GM23248 (cell line): ENCODE measurements around the gene TELO2. TPM values are rescaled to one million over a fixed set of nuclear protein-coding genes. Genes with fewer than 3 reads are reported as not detected.

Experiments used
- DNase-seq: peaks from one replicate; pipeline ENCODE4 v3.0.0-alpha.2; 2015
- H2AFZ ChIP-seq: fragments of 200-600 bp; sonication (generic); 2 replicates; pipeline ENCODE4 v1.6.1; 2016; ENCODE audit warnings: antibody characterized with exemption
- H3F3A ChIP-seq: fragments of 200-600 bp; sonication (generic); 2 replicates; pipeline ENCODE4 v1.6.1; 2016; ENCODE audit warnings: mild to moderate bottlenecking, antibody characterized with exemption, mixed run types; ENCODE audit not compliant: insufficient read depth
- H3K27ac ChIP-seq: fragments of 200-600 bp; sonication (generic); 2 replicates; pipeline ENCODE4 v1.5.1; 2016; ENCODE audit warnings: mild to moderate bottlenecking
- H3K27me3 ChIP-seq: fragments of 200-600 bp; sonication (generic); replicated peaks from 2 replicates; pipeline ENCODE4 v1.6.1; 2016; ENCODE audit warnings: mild to moderate bottlenecking; ENCODE audit not compliant: insufficient read depth
- H3K36me3 ChIP-seq: fragments of 200-600 bp; sonication (generic); 2 replicates; pipeline ENCODE4 v1.6.1; 2016; ENCODE audit warnings: low read depth, mild to moderate bottlenecking
- H3K4me1 ChIP-seq: fragments of 200-600 bp; sonication (generic); 2 replicates; pipeline ENCODE4 v1.6.1; 2016; ENCODE audit warnings: mild to moderate bottlenecking; ENCODE audit not compliant: insufficient read depth
- H3K4me2 ChIP-seq: fragments of 200-600 bp; sonication (generic); one replicate; pipeline ENCODE4 v1.6.1; 2016; ENCODE audit warnings: mild to moderate bottlenecking; ENCODE audit not compliant: unreplicated experiment
- H3K4me3 ChIP-seq: fragments of 200-600 bp; sonication (generic); 2 replicates; pipeline ENCODE4 v1.5.1; 2016; ENCODE audit warnings: mild to moderate bottlenecking
- H3K79me2 ChIP-seq: fragments of 200-600 bp; sonication (generic); 2 replicates; pipeline ENCODE4 v1.6.1; 2016; ENCODE audit warnings: mild to moderate bottlenecking; ENCODE audit not compliant: insufficient read depth
- H3K9ac ChIP-seq: fragments of 200-600 bp; sonication (generic); 2 replicates; pipeline ENCODE4 v1.6.1; 2016; ENCODE audit warnings: mild to moderate bottlenecking
- H3K9me2 ChIP-seq: fragments of 200-600 bp; sonication (generic); 2 replicates; pipeline ENCODE4 v1.6.1; 2016; ENCODE audit warnings: mixed run types, mild to moderate bottlenecking, moderate library complexity; ENCODE audit not compliant: insufficient read depth
- H3K9me3 ChIP-seq: fragments of 200-600 bp; sonication (generic); one replicate; pipeline ENCODE4 v1.6.1; 2017; ENCODE audit warnings: low read depth
- H4K20me1 ChIP-seq: fragments of 200-600 bp; sonication (generic); 2 replicates; pipeline ENCODE4 v1.6.0; 2016; ENCODE audit not compliant: insufficient read depth
- EZH2 ChIP-seq: fragments of 200-600 bp; sonication (generic); IDR thresholded peaks from 2 replicates; pipeline ENCODE4 v1.6.1; 2018; ENCODE audit warnings: antibody characterized with exemption, mild to moderate bottlenecking; ENCODE audit not compliant: insufficient read depth, poor library complexity, severe bottlenecking
- EZH2phosphoT487 ChIP-seq: fragments of 200-600 bp; sonication (generic); IDR thresholded peaks from 2 replicates; pipeline ENCODE4 v1.6.1; 2018; ENCODE audit warnings: antibody characterized with exemption, moderate library complexity, mild to moderate bottlenecking, low read depth; ENCODE audit not compliant: insufficient read depth
- WGBS, 2 experiments: methylation state at CpG; one replicate each; pipeline ENCODE4 v1.1.6; 2015 to 2017; ENCODE audit warnings: low lambda C conversion rate in 2 of 2, low coverage in 1 of 2; ENCODE audit errors: missing lambda C conversion rate in 2 of 2; 5-methylcytosine and 5-hydroxymethylcytosine counted together
- in situ Hi-C: fragments of 300-500 bp; cut with MboI; formaldehyde crosslinking; loops from 2 replicates; pipeline ENCODE4 v1.15.0; 2020
- polyA plus RNA-seq: library from polyadenylated mRNA; unstranded; fragments of >200 nt; fragmentation: Nextera tagmentation; extraction: Ambion mirVana; gene quantifications from 2 replicates; pipeline ENCODE4 v1.2.1, GENCODE V29; 2016
- total RNA-seq: library from RNA; depleted of rRNA; stranded (reverse); fragments of >200 nt; shearing (Covaris generic); gene quantifications from 2 replicates; pipeline ENCODE4 v1.2.3, GENCODE V29; 2014

TELO2 gene
- total and polyA plus RNA-seq, 2 experiments from 2014 or later = 29.3 to 30.5 TPM

DNA sequence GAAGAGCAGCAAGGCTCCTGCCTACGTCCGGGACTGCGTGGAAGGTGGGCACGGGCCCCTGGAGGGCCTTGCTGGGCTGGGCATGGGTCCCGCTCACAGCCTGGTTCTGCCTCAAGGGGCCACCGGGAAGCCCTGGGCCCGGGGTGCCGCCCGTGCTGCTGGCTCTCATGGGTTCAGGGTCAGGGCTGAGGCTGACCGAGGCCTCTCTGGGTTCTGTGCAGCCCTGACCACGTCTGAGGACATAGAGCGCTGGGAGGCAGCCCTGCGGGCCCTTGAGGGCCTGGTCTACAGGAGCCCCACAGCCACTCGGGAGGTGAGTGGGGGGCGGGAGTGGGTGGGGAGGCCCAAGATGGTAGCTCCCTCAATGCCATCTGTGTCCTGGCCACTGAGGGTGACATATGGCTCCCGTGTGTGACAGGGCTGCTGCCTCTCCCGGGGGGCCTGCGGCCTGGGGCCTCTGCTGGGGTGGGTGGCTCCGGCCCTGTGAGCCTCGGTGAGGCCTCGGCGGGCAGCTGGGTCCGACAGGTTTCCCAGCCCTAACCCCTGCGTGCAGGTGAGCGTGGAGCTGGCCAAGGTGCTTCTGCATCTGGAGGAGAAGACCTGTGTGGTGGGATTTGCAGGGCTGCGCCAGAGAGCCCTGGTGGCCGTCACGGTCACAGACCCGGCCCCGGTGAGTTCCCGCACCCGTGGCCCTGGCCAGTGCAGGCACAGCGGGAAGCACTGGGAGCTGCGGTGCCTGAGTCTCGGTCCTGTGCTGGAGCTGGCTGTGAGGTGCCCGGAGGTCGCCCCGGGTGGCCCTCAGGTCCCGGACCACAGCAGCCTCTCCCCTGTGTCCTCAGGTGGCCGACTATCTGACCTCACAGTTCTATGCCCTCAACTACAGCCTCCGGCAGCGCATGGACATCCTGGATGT, 9.2 kb downstream of the TELO2 start:
- Histone ChIP-seq H3K9ac (no peak overlapping the region), H4K20me1 (no peaks in the 10 kb centered on the region), H3K9me2 (no peaks in the 10 kb centered on the region), H3K79me2 (no peaks in the 10 kb centered on the region), H3K9me3 (no peaks in the 10 kb centered on the region), H3K27ac (no peak overlapping the region), H3K4me2 (no peak overlapping the region), H2AFZ (no peak overlapping the region), H3K36me3 (peaks cover 7% of the 10 kb centered on the region; the same call in 1 of the 2 replicates), H3K27me3 (no peaks in the 10 kb centered on the region), H3K4me1 (no peaks in the 10 kb centered on the region), H3K4me3 (no peak overlapping the region), H3F3A (no peaks in the 10 kb centered on the region)
- 96% methylated on average over 35 to 42 of the region's 42 CpGs for WGBS, 2 experiments
- TF ChIP-seq EZH2 (no peak), EZH2phosphoT487 (no peak)
- no peak for DNase-seq
- in situ Hi-C loops = no loop called here

DNA sequence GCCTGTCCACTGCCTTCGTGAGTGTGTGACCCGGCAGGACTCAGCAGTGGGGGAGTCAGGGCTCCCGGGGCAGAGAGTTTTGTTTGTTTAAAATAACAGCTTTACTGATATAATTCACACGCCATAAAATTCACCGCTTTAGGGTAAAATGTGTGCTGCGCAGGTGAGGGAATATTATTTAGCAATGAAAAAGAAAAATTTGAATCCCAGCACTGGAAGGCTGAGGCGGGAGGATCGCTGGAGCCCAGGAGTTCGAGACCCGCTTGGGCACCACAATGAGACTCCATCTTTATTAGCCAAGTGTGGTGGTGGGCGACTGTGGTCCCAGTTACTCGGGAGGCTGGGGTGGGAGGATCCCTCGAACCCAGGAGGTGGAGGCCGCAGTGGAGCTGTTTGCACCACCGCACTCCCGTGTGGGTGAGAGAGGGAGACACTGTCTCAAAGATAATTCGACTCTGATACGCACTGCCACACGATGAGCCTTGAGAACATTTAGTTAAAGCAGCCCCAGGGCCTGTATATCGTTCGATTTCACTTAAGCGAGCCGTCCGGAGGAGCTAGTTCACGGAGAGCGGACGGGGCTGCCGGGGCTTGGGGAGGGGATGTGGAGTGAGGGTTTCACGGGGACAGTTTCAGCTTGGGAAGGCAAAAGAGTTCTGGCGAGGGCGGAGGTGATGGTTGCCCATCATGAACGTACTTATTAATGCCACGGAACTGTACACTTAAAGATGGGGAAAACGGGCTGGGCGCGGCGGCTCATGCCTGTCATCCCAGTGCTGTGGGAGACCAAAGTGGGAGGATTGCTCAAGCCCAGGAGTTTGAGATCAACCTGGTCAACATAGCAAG, 10.2 kb downstream of the TELO2 start:
- no peaks in the 10 kb centered on the region for H3F3A ChIP-seq
- no peaks in the 10 kb centered on the region for H3K79me2 ChIP-seq
- no peak overlapping the region for H3K9ac ChIP-seq
- H3K4me3 ChIP-seq = no peak overlapping the region
- H3K27ac ChIP-seq = no peak overlapping the region
- H3K9me2 ChIP-seq = no peaks in the 10 kb centered on the region
- no peak for DNase-seq
- H3K9me3 ChIP-seq = no peaks in the 10 kb centered on the region
- no peaks in the 10 kb centered on the region for H3K27me3 ChIP-seq
- H3K36me3 ChIP-seq = peaks cover 7% of the 10 kb centered on the region; the same call in 1 of the 2 replicates
- TF ChIP-seq EZH2phosphoT487 (no peak), EZH2 (no peak)
- no peak overlapping the region for H2AFZ ChIP-seq
- H3K4me2 ChIP-seq = no peak overlapping the region
- WGBS, 2 experiments = 96 to 98% methylated on average over 37 of the region's 37 CpGs
- no peaks in the 10 kb centered on the region for H3K4me1 ChIP-seq
- no peaks in the 10 kb centered on the region for H4K20me1 ChIP-seq
- in situ Hi-C loops = no loop called here

- no peaks in the 10 kb centered on the region for H3K9me3 ChIP-seq
- no peaks in the 10 kb centered on the region for H3K9me2 ChIP-seq
- no peak overlapping the region for H2AFZ ChIP-seq
- no peaks in the 10 kb centered on the region for H3K27me3 ChIP-seq
- H3K79me2 ChIP-seq = no peaks in the 10 kb centered on the region
- in situ Hi-C loops = no loop called here
- H3K4me3 ChIP-seq = no peak overlapping the region
- H3K9ac ChIP-seq = no peak overlapping the region
- DNase-seq = no peak
- no peaks in the 10 kb centered on the region for H4K20me1 ChIP-seq
- TF ChIP-seq EZH2 = no peak
- TF ChIP-seq EZH2phosphoT487 = no peak
- no peaks in the 10 kb centered on the region for H3K4me1 ChIP-seq
- H3K36me3 ChIP-seq = peaks cover 7% of the 10 kb centered on the region; the same call in 1 of the 2 replicates
- H3K4me2 ChIP-seq = no peak overlapping the region
- H3K27ac ChIP-seq = no peak overlapping the region
- no peaks in the 10 kb centered on the region for H3F3A ChIP-seq
- 94 to 97% methylated on average over 26 to 35 of the region's 37 CpGs for WGBS, 2 experiments
Observed at GRCh38 chr16:1505073-1505844, 12.1 kb downstream of the TELO2 start.

DNA sequence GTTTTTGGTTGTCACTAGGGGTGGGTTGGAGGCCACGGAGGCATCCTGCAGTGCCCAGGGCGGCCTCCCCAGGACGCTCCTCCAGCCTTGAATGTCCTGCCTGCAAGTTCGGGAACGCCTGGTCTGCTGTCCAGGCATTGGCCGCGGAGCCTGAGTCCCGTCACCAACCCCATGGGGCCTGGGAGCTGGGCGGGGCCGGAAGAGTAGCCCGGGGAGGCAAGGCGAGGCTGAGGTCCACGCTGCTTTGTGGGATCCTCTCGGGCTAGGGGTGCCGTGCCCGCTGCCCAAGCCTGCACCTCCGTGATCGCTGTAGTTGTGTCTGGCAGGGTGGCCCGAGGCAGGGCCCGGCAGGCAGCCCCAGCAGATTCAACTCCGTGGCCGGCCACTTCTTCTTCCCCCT, 12.8 kb downstream of the TELO2 start:
- Histone ChIP-seq H3K4me1 (no peaks in the 10 kb centered on the region), H3K9me3 (no peaks in the 10 kb centered on the region), H3K4me3 (no peak overlapping the region), H3K27ac (no peak overlapping the region), H3K9me2 (no peaks in the 10 kb centered on the region), H4K20me1 (no peaks in the 10 kb centered on the region), H2AFZ (no peak overlapping the region), H3K4me2 (no peak overlapping the region), H3K36me3 (peaks cover 7% of the 10 kb centered on the region; the same call in 1 of the 2 replicates), H3K9ac (no peak overlapping the region), H3K79me2 (no peaks in the 10 kb centered on the region), H3F3A (no peaks in the 10 kb centered on the region), H3K27me3 (no peaks in the 10 kb centered on the region)
- 92 to 96% methylated on average over 22 of the region's 22 CpGs for WGBS, 2 experiments
- in situ Hi-C loops = no loop called here
- TF ChIP-seq EZH2 (no peak), EZH2phosphoT487 (no peak)
- DNase-seq = no peak
